Activated T-cell treated with anti-CD3 and anti-CD28 coated beads for 48 hours (primary cell): Measurements from ENCODE around the gene SEC11A.
"Not testable (repeated sequence)": the region's sequence is repeated elsewhere in the genome, so short reads cannot be mapped to it uniquely, and the experiment has no call there.

Source experiments
- DNase-seq: peaks from one replicate; pipeline ENCODE4 v3.0.0-alpha.2; 2020; ENCODE audit warnings: low read depth

SEC11A gene

DNA sequence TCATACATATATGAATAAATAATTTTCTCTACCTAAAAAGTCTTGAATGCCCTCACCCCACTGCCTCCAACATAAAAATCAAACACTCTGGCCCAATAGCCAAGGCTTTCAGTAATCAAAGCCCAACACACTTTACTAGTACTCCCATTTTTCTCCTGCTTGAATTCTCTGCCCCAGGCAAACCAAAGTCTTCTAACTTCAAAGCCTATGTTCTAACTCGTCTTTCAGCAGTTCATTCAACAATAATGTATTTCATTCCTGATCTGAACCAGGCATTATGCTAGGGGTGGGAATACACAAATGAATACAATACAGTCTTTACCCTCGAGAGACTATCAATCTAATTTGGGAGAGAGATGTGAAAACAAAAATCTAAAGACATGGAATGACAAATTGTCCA lies 21.1 kb upstream of the SEC11A start:
- no peak for DNase-seq

DNA sequence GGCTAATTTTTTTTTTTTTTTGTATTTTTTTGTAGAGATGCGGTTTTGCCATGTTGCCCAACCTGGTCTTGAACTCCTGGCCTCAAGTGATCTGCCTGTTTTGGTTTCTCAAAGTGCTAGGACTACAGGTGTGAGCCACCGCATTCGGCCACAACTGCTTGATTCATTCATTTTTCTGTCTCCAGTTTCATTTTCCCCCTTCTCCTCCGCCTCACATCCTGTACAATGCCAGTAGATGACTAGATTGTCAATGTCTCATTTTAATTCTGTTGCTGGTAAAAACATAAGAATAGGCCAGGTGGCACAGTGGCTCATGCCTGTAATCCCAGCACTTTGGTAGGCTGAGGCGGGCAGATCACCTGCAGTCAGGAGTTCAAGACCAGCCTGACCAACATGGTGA lies 20.4 kb upstream of the SEC11A start:
- peak; percentile 50 for DNase-seq

DNA sequence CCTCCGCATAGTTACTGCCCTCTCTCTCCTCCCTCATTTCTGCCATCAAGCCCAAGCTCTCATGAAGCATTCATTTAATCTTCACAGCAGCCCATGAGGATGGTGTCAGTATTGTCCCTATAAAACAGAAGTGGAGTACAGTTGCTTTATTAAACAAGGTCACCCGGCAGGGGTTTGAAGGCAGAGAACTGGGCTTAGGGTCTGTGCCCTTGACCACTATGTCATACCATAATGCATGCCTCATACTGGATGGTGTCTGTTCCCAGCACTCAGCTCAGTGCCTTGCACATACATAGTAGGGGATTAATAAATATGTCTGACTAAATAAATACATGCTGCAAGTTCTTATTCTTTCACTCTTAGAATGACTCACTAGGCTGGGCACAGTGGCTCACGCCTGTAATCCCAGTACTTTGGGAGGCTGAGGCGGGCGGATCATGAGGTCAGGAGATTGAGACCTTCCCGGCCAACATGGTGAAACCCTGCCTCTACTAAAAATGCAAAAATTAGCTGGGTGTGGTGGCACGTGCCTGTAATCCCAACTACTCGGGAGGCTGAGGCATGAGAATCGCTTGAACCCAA lies 19.6 kb upstream of the SEC11A start:
- peak; percentile 47 for DNase-seq

DNA sequence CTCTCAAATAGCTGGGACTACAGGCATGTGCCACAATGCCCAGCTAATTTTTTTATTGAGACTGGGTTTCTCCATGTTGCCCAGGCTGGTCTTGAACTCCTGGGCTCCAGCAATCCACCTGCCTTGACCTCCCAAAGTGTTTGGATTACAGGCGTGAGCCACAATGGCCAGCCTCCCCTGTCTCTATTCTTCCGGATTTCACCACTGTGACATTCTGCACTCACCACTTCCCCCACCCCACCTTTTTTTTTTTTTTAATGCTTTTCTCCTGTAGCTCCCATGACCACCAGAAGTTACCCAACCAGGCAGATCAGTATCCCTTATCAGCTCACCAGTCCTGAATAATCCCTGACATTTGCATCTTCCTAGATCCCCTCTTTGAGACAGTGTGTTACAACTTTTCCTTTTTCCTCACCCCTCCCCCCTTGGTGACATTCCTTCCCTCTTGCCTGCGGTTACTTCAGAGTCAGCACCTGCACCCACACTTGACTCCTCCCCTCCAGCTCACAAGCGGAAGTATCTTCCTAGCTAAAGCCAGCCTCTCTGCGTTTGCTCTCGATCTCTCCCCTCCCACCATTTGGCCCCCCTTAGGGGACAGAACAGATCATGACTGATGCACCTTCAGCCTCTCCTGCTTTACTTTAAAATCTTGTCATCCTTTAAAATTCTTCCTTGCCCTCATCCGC lies 19.0 kb upstream of the SEC11A start:
- DNase-seq, result peak; percentile 61

DNA sequence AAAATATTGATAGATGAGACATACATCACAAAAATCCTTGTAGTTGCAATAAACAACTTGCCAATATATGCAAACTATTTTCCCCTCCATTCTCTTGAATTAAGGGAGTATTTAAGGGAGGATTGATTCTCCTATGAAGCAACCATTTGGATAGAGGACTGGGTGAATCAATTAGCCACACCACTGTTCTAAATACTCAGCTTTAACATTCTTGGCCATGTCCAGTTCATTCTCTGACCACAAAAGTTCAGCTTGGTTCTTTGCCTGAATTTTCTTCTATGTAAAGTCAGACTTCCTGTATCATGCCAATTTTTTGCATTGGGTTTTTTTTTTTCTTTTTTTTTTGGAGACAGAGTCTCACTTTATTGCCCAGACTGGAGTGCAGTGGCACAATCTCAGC lies 15.8 kb upstream of the SEC11A start:
- DNase-seq, result no peak

DNA sequence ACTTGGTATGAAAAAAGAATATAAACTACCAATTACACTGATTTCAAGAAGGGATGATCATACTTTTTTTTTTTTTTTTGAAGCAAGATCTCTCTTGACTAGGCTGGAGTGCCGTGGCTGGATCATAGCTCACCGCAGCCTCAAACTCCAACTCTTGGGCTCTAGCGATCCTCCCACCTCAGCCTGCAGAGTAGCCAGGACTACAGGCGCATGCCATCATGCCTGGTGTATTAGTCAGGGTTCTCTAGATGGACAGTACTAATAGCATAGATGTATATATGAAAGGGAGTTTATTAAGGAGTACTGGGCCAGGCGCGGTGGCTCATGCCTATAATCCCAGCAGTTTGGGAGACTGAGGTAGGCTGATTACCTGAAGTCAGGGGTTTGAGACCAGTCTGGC lies 11.5 kb upstream of the SEC11A start:
- no peak for DNase-seq

DNA sequence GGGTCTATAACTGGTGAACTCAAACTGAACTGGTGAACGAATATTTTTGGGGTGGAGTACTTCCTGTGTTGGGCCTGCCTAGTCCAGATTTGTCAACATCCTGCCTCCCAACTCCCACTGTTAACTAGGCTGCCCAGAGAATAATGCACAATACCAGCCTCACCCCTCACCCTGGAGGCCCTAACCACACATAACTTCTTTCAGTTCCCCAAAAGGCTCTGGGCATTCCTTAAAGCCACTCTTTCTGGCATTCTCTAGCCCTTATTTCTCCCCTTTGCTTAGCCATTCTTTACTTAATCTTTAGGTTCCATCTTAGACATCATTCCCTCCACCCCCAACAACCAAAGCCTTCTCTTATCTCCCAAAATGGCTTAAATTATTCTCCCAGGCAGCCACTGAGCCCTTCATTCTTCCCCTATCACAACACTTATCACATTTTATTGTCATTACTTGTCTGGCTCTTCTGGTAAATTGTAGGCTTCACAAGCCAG lies 9.1 kb upstream of the SEC11A start:
- DNase-seq, result no peak

DNA sequence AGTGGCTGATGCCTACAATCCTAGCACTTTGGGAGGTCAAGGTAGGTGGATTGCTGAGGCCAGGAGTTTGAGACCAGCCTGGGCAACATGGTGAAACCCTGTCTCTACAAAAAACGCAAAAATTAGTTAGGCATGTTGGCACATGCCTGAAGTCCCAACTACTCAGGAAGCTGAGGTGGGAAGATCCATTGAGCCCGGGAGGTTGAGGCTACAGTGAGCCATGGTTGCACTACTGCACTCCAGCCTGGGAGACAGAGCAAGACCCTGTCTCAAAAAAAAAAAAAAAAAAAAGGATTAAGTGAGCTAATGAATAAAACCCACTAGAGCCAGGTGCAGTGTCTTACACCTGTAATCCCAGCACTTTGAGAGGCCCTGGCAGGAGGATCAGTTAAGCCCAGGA lies 6.7 kb upstream of the SEC11A start:
- no peak for DNase-seq

DNA sequence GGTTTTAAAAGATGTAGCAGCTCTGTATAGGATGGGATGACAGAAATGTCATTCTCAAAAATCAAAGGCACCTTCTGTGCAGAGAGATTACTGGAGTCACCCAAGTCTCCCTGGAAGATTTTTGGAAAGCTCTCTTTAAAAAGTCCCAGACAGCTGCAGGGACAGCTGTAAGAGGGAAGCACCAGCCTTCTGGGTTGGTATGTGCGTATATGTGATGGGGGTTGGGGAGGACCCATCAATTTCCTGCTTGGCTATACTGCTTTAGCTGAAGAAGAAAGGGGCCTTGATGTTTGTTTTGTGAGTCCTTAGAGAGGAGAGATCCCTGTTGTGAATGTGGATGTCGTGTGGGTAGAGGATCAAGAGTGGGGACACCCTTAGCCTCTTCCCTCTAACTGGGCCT lies 5.4 kb upstream of the SEC11A start:
- DNase-seq, result no peak

DNA sequence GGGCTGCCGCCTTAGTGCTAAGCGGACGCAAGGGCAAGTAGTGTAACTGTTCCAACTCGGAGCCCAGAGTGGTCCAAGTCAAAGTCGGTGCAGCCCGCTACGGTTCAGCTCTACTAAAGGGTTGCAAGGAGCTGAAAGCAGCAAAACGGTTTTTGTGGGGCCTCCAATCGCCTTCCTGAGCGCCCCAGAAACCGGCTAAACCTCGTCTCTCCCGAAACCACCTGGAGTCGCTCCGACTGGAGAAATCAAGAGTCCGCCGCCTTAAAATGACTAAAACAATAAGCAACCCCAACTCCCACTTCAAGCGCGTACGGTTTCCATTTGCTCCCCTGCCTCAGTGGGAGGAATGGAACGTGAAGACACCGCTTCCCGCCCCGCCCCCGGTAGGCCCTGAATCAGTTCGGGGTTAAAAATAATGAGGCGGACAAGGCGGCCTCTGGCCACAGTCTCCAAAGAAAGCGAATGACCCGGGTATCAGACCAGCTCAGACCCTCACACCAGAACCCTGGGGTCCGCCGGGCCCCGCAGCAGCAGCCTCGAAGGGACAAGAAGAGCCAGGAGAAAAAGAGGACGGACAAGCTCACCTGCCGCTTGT lies 401 bp downstream of the SEC11A start:
- peak; percentile 48 for DNase-seq

DNA sequence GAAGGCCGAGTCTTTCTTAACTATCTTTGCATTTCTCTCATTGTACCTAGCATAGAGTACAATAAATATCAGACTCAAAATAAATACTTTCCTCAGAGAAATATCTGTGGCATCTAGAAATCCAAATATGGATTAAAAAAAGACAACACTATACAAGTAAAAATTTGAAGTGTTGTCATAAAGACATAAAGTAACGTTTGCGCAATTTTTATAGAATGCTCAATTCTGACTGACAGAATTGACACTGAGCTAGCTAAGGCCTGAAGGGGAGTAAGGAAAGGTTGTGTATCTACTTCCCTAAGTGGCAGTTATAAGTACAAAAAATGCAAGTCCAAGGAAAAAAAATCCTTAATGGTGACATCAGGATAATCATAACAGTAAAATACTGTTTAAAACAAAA lies 1.1 kb downstream of the SEC11A start:
- DNase-seq, result no peak

DNA sequence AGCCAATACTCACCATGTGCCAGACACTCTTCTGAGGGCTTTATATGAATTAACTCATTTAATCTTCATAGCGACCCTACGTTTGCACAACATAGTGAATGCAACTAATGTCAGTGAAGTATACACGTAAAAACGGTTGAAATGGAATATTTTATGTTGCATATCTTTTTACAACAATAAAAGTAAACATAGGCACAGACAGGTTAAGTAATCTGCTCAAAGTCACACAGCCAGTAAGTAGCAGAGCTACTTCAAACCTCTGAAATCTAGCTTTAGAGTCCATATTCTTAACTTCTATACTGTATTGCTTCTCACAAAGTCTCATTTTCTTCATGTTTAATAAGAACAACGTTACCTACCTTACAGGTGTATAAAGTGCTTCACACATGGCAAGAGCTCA lies 1.6 kb downstream of the SEC11A start:
- DNase-seq, result no peak

DNA sequence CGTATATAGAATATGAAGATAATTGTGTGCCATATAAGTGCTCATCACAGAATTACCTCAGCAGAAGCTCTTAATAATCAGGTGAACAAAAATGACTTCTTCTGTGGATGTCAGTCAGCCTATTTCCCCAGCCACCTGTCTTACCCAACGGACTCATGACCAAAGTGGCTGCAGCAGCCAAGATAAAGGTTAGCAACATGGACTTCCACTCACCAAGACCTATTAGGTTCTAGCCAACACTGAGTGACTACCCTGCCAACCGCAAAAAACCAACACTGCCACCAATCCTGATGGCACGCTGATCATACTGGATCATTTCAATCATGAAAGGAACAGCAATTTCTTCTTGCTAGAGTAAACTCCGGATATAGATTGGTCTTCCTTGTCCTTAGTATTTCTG lies 12.1 kb downstream of the SEC11A start:
- DNase-seq, result no peak

DNA sequence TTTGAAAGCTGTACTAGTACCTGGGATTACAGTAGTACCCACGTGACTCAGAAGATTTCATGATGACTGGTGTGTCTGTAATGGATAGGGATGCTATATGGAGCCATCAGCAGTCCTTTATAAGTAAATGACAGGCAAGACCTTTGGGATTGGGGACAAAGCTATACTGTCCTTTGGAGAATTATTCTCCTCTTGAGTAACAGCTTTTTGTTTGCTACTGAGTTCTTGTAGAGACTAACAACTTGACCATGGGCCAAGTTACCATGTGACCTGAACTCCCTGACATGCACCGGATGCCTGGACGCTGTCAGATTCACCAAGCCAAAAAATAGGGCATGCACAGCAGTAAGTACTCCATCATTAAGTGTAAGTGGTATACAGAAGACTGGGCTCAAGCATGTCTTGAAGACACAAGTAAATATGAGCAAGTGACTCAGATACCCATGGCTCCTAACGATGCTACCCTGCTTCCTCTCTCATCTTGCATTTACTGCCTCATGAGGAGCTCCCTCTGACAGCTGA lies 12.9 kb downstream of the SEC11A start:
- no peak for DNase-seq

DNA sequence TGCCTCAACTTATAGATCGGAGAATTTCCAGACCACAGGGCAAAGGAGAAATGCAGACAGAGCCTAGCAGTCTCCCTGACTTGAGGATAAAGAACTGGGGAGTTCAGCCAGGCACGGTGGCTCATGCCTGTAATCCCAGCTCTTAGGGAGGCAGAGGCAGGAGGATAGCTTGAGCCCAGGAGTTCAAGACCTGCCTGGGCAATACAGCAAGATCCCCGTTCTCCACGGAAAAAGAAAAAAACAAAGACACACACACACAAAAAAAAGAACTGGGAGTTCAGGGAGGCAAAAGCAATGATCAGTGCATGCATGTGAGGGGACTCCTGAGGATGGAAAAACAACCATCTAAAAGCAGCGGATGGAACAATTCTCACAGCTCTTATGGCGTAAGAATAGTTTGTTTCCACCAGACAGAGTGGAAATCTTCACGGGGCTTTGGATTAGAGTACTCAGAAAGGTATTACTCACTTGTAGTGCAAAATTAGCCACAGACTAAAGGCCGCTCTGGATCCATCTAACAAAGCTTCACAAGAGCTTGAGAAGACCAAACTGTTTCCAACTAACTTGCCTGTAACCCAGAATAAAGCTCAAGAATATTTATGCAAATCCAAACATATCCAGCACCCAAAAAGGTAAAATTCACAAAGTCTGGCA lies 16.3 kb downstream of the SEC11A start:
- DNase-seq, result no peak

DNA sequence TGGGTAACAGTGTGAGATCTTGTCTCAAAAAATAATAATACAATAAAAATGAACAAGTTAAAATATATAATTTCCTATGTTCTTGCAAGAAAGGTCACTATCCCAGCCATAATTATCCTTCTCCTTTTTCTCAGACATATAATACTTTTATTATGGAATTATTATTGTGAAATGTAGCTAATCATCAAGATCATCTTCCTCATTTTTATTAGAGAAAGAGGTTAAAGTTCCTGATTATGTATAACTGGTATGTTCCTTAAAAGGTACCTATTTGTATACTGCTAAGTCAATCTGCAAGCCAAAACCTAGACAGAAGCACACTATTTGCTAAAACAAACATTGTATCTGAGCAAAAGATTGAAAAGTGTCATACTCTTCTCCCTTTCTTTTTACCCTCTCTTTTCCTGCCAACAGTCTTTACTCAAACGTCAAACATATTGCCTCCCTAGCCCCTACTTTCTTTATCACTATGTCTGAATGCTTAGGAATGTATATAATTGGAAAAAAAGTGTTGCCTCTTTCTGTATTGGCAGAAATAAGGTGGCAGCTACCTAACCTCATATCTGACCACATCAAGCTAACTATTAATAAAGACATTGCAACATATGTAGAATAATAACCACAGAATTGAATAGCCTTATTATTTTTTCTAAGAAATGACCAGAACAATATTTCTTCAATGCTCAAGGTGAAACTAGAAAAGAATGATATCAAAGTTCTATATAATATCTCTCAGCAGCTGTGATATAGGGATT lies 18.5 kb downstream of the SEC11A start:
- no peak for DNase-seq

DNA sequence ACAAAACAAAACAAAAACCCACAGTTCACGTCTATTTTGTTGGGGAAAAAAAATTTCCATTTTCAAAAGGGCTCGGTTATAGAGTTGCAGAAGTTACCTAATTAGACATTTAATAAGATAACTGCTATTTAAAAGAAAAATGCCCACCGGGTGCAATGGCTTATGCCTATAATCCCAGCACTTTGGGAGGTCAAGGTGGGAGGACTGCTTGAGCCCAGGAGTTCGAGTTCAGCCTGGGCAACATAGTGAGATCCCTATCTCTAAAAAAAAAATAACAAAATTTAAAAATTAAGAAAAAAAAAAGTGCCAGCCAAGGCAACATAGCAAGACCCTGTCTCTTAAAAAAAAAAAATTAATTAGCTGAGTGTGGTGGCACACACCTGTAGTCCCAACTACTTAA lies 19.2 kb downstream of the SEC11A start:
- no peak for DNase-seq

DNA sequence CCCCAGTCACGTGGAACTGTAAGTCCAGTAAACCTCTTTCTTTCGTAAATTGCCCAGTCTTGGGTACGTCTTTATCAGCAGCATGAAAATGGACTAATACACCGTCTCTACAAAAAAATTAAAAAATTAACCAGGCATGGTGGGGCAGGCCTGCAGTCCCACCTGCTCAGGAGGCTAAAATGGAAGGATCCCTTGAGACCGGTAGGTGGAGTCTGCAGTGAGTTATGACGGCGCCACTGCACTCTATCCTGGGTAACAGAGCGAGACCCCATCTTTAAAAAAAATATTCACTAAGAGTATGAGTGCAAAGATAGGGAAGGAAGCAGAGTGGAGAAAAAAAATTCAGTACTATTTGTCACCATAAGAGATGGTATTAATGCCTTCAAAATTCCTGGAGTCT lies 25.6 kb downstream of the SEC11A start:
- no peak for DNase-seq

DNA sequence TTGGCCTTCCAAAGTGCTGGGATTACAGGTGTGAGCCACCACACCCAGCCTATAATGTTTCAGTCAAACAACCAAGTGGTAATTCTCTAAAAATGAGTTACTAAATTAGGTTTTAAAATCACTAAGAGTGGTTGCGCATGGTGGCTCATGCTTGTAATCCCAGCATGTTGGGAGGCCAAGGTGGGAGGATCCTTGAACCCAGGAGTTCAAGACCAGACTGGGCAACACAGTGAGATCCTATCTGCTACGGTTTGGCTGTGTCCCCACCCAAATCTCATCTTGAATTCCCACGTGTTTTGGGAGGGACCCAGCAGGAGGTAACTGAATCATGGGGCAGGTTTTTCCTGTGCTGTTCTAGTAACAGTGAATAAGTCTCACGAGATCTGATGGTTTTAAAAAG lies 26.1 kb downstream of the SEC11A start:
- DNase-seq, result no peak

DNA sequence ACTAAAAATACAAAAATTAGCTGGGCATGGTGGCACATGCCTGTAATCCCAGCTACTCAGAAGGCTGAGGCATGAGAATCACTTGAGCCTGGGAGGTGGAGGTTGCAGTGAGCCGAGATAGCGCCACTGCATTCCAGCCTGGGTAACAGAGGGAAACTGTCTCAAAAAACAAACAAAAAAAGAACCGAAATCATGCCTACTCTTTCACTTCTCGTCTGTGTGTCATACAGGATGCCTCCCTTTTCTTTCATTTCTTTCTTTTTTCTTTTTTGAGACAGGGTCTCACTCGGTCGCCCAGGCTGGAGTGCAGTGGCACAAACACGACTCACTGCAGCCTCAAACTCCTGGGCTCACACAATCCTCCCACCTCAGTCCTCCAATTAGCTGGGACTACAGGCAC lies 29.5 kb downstream of the SEC11A start:
- DNase-seq, result not testable (repeated sequence)

DNA sequence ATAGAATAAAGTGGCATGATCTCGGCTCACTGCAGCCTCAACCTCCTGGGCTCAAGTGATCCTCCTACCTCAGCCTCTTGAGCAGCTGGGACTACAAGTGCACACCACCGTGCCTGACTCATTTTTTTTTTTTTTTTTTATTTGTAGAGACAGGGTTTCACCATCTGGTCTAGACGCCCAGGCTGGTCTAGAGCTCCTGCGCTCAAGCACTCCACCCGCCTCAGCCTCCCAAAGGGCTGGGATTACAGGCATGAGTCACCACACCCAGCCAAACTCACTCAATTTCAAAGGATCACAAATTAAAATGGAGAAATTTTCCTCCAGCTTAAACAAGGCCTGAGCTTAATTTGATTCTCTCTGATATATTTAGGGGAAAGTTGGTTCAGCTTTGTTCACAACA lies 30.6 kb downstream of the SEC11A start:
- no peak for DNase-seq

DNA sequence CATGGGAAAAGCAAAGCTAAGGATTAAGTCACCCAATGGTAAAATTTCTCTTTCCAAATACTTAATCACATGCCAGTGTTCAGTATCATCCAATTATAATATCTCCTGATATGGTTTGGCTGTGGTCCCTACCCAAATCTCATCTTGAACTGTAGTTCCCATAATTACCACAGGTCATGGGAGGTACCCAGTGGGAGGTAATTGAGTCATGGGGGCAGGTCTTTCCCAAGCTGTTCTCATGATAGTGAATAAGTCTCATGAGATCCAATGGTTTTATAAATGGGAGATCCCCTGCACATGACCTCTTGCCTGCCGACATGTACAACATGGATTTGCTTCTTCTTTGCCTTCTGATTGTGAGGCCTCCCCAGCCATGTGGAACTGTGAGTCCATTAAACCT lies 31.8 kb downstream of the SEC11A start:
- DNase-seq, result no peak
